H1 (cell line): Measurements from ENCODE around the gene DPH5. TPM values are rescaled to one million over a fixed set of nuclear protein-coding genes. Genes with fewer than 3 reads are reported as not detected.

Source experiments
- GABPA ChIP-seq: IDR thresholded peaks from 2 replicates; pipeline ENCODE4 v1.6.1; 2011; ENCODE audit warnings: mild to moderate bottlenecking, low read length, moderate library complexity, borderline replicate concordance; ENCODE audit not compliant: insufficient read depth
- NANOG ChIP-seq: IDR thresholded peaks from 2 replicates; pipeline ENCODE4 v1.6.1; 2011; ENCODE audit warnings: low read length, low read depth, mild to moderate bottlenecking, inconsistent platforms; ENCODE audit not compliant: insufficient read depth, poor library complexity, severe bottlenecking
- polyA plus RNA-seq, 7 experiments: library from polyadenylated mRNA; depleted of rRNA in 3 of 7; stranded (reverse) in 5 of 7; unstranded in 2 of 7; fragments of >200 nt in 5 of 7; fragments of 200-250 nt in 2 of 7; gene quantifications; 1 replicate in 5 of 7; 2 replicates in 1 of 7; 4 replicates in 1 of 7; pipeline versions ENCODE4 v1.2.1 to v1.2.3, GENCODE V29; 2011 to 2013; ENCODE audit warnings: missing spikeins in 2 of 7, mixed read lengths in 2 of 7
- total RNA-seq: library from RNA; stranded (reverse); fragmentation: NEBNext Ultra II Directional; extraction: Animal tissue kit (Norgen Biotek cat#: 25700); gene quantifications from 2 replicates; pipeline ENCODE4 v1.2.1, GENCODE V29; 2021
- TF ChIP-seq, protein P1 (sequence below): fragments of 300-600 bp; sonication (generic); IDR thresholded peaks from 2 replicates; pipeline ENCODE4 v1.7.1; 2012; ENCODE audit warnings: low read length, moderate library complexity, mild to moderate bottlenecking, inconsistent platforms; ENCODE audit not compliant: insufficient replicate concordance

The DPH5 gene
- total and polyA plus RNA-seq, 2 of the 8 experiments (the other 6 are each of a cell fraction or from before 2014, with no cell fraction given), result 67.7 to 106 TPM

DNA sequence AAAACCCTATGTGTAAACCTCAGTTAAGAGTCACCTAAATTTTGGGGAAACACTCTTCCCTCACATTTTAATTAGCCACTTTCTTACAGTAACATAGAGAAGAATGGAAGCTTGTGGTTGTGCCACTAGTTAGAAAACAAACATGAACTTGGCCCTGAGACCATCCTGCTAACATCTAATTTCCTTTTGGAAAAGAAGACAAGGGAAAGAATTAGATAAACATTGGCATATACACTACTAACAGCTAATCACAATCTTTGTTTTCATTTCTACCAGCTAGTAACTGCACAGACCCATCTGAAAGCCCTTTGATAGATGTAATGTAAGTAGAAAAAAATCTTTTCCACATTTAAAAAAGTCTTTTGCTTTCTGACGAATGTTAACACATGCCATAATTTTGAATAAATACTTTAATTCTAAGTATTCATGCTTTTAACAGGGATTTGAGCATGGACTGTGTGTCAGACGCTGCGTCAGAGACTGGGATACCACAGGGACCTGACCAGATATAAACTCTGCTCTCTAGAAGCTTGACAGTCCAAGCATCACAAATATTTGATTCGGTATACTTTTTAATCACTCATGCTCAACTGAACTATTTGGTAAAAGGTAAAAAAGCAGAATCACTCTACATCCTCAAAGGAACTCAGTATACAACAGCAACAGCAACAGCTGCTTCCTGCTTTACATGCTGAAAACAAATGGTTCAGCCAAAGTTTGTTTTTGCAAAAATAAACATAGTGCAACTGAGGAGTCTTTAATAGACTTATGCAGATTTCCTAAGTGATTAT, 30.2 kb downstream of the DPH5 start (continued):
- TF ChIP-seq, protein P1, sequence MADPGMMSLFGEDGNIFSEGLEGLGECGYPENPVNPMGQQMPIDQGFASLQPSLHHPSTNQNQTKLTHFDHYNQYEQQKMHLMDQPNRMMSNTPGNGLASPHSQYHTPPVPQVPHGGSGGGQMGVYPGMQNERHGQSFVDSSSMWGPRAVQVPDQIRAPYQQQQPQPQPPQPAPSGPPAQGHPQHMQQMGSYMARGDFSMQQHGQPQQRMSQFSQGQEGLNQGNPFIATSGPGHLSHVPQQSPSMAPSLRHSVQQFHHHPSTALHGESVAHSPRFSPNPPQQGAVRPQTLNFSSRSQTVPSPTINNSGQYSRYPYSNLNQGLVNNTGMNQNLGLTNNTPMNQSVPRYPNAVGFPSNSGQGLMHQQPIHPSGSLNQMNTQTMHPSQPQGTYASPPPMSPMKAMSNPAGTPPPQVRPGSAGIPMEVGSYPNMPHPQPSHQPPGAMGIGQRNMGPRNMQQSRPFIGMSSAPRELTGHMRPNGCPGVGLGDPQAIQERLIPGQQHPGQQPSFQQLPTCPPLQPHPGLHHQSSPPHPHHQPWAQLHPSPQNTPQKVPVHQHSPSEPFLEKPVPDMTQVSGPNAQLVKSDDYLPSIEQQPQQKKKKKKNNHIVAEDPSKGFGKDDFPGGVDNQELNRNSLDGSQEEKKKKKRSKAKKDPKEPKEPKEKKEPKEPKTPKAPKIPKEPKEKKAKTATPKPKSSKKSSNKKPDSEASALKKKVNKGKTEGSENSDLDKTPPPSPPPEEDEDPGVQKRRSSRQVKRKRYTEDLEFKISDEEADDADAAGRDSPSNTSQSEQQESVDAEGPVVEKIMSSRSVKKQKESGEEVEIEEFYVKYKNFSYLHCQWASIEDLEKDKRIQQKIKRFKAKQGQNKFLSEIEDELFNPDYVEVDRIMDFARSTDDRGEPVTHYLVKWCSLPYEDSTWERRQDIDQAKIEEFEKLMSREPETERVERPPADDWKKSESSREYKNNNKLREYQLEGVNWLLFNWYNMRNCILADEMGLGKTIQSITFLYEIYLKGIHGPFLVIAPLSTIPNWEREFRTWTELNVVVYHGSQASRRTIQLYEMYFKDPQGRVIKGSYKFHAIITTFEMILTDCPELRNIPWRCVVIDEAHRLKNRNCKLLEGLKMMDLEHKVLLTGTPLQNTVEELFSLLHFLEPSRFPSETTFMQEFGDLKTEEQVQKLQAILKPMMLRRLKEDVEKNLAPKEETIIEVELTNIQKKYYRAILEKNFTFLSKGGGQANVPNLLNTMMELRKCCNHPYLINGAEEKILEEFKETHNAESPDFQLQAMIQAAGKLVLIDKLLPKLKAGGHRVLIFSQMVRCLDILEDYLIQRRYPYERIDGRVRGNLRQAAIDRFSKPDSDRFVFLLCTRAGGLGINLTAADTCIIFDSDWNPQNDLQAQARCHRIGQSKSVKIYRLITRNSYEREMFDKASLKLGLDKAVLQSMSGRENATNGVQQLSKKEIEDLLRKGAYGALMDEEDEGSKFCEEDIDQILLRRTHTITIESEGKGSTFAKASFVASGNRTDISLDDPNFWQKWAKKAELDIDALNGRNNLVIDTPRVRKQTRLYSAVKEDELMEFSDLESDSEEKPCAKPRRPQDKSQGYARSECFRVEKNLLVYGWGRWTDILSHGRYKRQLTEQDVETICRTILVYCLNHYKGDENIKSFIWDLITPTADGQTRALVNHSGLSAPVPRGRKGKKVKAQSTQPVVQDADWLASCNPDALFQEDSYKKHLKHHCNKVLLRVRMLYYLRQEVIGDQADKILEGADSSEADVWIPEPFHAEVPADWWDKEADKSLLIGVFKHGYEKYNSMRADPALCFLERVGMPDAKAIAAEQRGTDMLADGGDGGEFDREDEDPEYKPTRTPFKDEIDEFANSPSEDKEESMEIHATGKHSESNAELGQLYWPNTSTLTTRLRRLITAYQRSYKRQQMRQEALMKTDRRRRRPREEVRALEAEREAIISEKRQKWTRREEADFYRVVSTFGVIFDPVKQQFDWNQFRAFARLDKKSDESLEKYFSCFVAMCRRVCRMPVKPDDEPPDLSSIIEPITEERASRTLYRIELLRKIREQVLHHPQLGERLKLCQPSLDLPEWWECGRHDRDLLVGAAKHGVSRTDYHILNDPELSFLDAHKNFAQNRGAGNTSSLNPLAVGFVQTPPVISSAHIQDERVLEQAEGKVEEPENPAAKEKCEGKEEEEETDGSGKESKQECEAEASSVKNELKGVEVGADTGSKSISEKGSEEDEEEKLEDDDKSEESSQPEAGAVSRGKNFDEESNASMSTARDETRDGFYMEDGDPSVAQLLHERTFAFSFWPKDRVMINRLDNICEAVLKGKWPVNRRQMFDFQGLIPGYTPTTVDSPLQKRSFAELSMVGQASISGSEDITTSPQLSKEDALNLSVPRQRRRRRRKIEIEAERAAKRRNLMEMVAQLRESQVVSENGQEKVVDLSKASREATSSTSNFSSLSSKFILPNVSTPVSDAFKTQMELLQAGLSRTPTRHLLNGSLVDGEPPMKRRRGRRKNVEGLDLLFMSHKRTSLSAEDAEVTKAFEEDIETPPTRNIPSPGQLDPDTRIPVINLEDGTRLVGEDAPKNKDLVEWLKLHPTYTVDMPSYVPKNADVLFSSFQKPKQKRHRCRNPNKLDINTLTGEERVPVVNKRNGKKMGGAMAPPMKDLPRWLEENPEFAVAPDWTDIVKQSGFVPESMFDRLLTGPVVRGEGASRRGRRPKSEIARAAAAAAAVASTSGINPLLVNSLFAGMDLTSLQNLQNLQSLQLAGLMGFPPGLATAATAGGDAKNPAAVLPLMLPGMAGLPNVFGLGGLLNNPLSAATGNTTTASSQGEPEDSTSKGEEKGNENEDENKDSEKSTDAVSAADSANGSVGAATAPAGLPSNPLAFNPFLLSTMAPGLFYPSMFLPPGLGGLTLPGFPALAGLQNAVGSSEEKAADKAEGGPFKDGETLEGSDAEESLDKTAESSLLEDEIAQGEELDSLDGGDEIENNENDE, result no peak
- TF ChIP-seq NANOG (no peak), GABPA (no peak)
